Muscle layer of duodenum (tissue), 2 donors: ENCODE measurements around the gene C1RL.

Experiments used
- H3K27ac ChIP-seq: one replicate; pipeline ENCODE4 v1.7.0; 2013; ENCODE audit warnings: mild to moderate bottlenecking, low read length
- H3K27me3 ChIP-seq: one replicate; pipeline ENCODE4 v1.7.0; 2013; ENCODE audit warnings: low read depth, mild to moderate bottlenecking, control low read depth, low read length
- H3K36me3 ChIP-seq, 2 donors: one replicate each; pipeline ENCODE4 v1.7.0; 2013; ENCODE audit warnings: low read length in 2 of 2, control low read depth in 1 of 2, mild to moderate bottlenecking in 1 of 2; ENCODE audit not compliant: insufficient read depth in 2 of 2, control insufficient read depth in 1 of 2
- H3K4me1 ChIP-seq, 2 donors: one replicate each; pipeline ENCODE4 v1.7.0; 2013; ENCODE audit warnings: low read length in 2 of 2, mild to moderate bottlenecking in 2 of 2, control low read depth in 1 of 2, moderate library complexity in 1 of 2; ENCODE audit not compliant: insufficient read depth in 2 of 2, control insufficient read depth in 1 of 2
- H3K4me3 ChIP-seq, 2 donors: one replicate each; pipeline ENCODE4 v1.7.0; 2013; ENCODE audit warnings: low read length in 2 of 2, low read depth in 1 of 2, mild to moderate bottlenecking in 1 of 2
- H3K9me3 ChIP-seq, 2 donors: one replicate each; pipeline ENCODE4 v1.7.0; 2013; ENCODE audit warnings: low read length in 2 of 2, control low read depth in 1 of 2, mild to moderate bottlenecking in 1 of 2; ENCODE audit not compliant: control insufficient read depth in 1 of 2
- donor health status: healthy.

C1RL gene

DNA sequence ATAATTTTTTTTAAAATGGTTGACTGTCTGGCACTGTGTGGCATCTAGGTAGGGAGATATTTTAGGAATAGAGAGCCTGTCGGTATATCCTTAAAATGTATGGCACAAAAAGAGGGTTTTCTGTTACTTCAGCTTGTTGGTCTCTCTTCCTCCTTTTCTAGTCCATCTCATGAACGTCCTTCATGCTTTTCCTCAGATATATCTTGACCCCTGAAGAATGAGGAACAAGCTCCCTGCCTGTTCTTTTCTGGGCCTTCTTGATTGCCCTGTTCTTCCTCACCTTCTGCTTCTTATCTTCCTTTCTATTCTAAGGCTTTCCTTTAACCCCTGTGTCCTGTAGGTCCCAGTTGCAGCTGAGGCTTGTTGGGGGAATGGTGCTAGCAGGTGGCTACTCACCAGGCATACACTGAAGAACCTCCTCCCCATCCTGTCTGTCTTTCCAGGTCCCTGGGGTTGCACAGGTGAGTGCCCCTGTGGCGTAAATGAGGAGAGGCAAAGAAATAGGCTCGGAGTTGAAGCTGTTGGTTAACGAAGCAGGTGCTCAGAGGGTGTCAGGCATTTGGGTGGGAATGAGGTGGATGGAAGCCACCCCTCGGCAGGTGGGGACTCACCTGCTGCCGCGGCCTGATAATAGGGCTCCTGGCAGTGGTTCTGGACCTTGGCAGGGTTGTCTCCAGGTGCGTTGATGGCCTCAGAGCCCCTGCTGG lies 9.6 kb downstream of the C1RL start:
- Histone ChIP-seq H3K4me1 (no peaks in the 10 kb centered on the region), H3K4me3 (no peak overlapping the region), H3K9me3 (no peaks in the 10 kb centered on the region), H3K27me3 (no peaks in the 10 kb centered on the region), H3K36me3 (peaks cover 6 to 33% of the 10 kb centered on the region in 2 donors), H3K27ac (no peak overlapping the region)

GRCh38 chr12:7096979-7097378 lies 12.0 kb downstream of the C1RL start:
- H3K36me3 ChIP-seq: peaks cover 6 to 16% of the 10 kb centered on the region in 2 donors
- peaks cover 4 to 7% of the 10 kb centered on the region in 2 donors for H3K4me1 ChIP-seq
- no peak overlapping the region for H3K27ac ChIP-seq
- no peaks in the 10 kb centered on the region for H3K9me3 ChIP-seq
- no peaks in the 10 kb centered on the region for H3K27me3 ChIP-seq
- no peak overlapping the region for H3K4me3 ChIP-seq

DNA sequence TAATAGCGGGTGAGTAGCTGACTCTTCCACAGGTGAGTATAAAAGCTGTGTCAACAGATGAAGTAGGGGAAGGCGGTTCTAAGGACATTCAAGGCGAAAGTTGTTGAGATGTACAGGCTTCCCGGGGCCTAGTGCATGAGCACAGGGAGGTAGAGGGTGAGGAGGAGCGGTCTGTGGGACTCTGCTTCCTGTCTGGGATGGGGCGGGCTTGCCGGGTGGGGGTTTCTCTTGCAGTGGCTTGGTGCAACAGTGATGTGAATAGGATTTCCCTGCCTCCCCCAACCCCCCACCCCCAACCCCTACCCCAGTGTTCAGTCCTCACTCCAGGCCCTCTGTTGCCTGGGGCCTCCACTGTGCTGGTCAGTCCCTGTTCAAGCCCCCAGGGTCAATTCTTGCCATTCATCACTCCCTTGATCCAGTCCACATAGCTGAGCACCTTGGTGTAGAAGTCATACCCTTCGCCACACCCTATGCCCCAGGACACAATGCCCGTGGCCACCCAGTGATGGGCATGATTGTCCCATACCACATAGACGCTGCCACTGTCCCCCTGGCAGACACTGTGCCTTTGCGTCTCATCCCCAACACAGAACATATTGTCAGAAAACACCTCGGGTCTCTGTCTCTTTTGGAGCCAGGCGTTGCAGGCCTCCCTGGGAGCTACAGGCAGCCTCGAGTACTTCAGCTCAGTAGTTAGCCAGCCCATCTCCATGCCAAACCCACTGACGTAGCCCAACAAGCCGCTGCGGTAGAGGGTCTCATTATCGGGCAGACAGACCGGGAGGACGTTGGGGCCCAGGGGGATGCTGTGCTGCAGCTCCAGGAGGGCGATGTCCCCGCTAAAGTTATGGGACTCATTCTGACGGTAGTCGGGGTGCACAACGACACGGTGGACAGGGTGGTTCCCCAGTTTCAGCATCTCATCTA lies 12.7 kb downstream of the C1RL start:
- peaks cover 6 to 12% of the 10 kb centered on the region in 2 donors for H3K36me3 ChIP-seq
- peaks cover 4 to 14% of the 10 kb centered on the region in 2 donors for H3K4me1 ChIP-seq
- H3K9me3 ChIP-seq: no peaks in the 10 kb centered on the region
- H3K4me3 ChIP-seq: no peak overlapping the region
- no peak overlapping the region for H3K27ac ChIP-seq
- H3K27me3 ChIP-seq: no peaks in the 10 kb centered on the region

GRCh38 chr12:7093892-7094291 lies 15.1 kb downstream of the C1RL start:
- H3K4me3 ChIP-seq: no peak overlapping the region
- H3K4me1 ChIP-seq: peaks cover 4 to 17% of the 10 kb centered on the region in 2 donors
- H3K36me3 ChIP-seq: peaks cover 0 to 13% of the 10 kb centered on the region in 2 donors
- H3K27me3 ChIP-seq: no peaks in the 10 kb centered on the region
- no peak overlapping the region for H3K27ac ChIP-seq
- no peaks in the 10 kb centered on the region for H3K9me3 ChIP-seq

DNA sequence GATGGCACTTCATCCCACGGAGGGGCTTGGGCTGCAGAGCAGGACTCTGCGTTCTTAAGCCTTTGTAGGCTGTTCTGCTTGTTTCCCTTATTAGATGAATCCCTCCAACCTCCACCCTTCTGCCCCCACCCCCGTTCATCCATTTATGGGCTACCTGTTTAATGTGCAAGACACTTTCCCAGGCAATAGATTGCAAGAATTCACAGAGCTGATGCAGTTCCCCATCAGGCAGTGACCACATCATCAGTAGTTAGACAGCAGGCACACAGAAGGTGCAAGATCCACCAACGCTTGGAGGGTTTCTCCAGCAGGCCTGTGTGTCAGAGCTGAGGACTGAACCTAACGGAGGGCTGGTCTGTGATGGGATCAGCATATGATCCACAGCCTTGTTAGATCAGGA lies 15.5 kb downstream of the C1RL start:
- no peak overlapping the region for H3K27ac ChIP-seq
- no peaks in the 10 kb centered on the region for H3K9me3 ChIP-seq
- H3K27me3 ChIP-seq: no peaks in the 10 kb centered on the region
- peaks cover 4 to 17% of the 10 kb centered on the region in 2 donors for H3K4me1 ChIP-seq
- peaks cover 0 to 17% of the 10 kb centered on the region in 2 donors for H3K36me3 ChIP-seq
- no peak overlapping the region for H3K4me3 ChIP-seq

DNA sequence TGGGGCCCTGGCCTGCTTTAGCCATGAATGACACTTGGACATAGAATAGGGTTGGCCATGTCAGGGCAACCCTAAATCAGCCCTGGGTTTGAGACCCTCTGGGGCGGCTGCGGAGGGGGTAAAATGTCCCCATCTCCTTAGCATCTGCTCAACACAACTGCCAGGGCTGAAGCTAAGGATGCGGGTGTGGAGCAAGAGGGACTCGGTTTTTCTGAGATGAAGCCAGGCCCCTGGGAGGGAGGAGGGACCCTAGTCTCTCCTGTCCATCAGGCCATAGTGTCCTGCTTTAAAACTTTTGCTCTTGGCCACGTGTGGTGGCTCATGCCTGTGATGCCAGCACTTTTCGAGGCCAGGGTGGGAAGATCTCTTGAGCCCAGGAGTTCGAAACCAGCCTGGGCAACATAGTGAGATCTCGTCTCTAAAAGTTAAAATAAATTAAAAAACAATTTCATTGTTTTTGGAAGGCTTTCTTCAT lies 16.0 kb downstream of the C1RL start:
- Histone ChIP-seq H3K4me1 (peaks cover 4 to 17% of the 10 kb centered on the region in 2 donors), H3K27ac (peak overlapping the region; percentile 92), H3K4me3 (no peak overlapping the region), H3K27me3 (no peaks in the 10 kb centered on the region), H3K36me3 (peaks cover 0 to 18% of the 10 kb centered on the region in 2 donors), H3K9me3 (no peaks in the 10 kb centered on the region)

DNA sequence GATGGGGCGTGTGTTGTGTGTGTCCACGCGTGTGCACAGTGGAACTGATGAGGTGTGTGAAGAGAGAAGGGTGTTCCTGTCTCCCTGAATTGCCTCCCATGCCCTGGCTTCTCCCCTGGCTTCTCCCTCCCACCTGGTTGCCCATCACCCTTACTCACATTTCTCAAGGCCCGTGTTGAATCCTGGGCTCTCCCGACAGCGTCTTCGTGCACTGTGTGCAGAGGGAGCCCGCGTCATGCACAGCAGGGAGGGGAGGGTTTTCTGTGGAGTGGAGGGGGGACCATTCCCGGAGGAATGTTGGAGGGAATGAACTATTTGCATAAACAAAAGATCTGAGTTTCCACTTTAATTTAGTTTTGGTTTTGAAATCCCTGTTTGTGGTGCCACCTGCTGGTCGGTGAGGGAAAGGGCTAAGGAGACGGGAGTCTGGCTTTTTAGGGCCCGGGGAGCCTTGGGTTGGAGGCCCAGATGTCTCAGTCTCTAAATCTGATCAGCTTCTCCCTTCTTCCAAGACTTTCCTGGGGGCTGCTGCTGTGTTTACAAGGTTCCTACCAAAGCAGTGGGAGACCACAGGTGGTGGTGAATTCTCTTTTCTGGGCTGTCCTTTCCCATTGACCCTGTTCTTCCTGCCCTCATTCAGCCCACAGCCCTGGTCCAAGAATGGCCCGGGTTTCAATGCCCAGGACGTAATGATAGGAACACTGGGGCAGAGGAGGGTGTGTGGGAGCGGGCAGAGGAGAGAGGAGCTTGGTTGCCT lies 16.6 kb downstream of the C1RL start, which contains the start of gene C1R:
Gene C1R, minus strand, starts transcription at position 217 of the 757 bp plus-strand sequence. Its CDS starts 57 bp downstream, at position 160.
- H3K9me3 ChIP-seq: no peaks in the 10 kb centered on the region
- H3K4me3 ChIP-seq: peak within 1 kb of the TSS; percentile 74 to 84
- H3K27ac ChIP-seq: peak within 1 kb of the TSS; percentile 92
- H3K27me3 ChIP-seq: no peaks in the 10 kb centered on the region
- peaks cover 4 to 17% of the 10 kb centered on the region in 2 donors for H3K4me1 ChIP-seq
- H3K36me3 ChIP-seq: peaks cover 3 to 24% of the 10 kb centered on the region in 2 donors

- peaks cover 6 to 26% of the 10 kb centered on the region in 2 donors for H3K36me3 ChIP-seq
- no peaks in the 10 kb centered on the region for H3K27me3 ChIP-seq
- peaks cover 4 to 17% of the 10 kb centered on the region in 2 donors for H3K4me1 ChIP-seq
- peak overlapping the region; percentile 74 to 84 for H3K4me3 ChIP-seq
- H3K27ac ChIP-seq: peak overlapping the region; percentile 92
- no peaks in the 10 kb centered on the region for H3K9me3 ChIP-seq
These were observed 17.3 kb downstream of the C1RL start for GRCh38 chr12:7091660-7092228.

DNA sequence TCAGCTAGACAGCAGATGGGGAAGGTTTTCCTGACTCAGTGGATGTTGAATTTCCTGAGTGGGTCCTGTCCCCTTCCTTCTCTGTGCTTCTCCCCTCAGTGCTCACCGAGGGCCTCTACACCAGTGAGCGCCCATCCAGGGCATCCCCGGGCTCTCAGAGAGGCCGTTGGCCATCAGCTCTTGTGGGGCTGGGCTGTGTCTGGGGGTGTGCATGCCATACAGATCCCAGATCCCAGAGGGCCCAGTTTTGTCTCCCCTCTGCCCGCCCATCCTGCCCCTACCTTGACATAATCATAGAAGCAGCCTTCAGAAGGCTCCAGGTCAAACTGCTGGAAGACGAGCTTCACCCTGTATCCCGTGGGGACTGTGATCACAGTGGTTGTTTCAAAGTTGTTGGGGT lies 17.8 kb downstream of the C1RL start:
- H3K4me3 ChIP-seq: peak overlapping the region; percentile 74 to 84
- H3K27ac ChIP-seq: peak overlapping the region; percentile 92
- H3K4me1 ChIP-seq: peaks cover 4 to 17% of the 10 kb centered on the region in 2 donors
- H3K36me3 ChIP-seq: peaks cover 8 to 32% of the 10 kb centered on the region in 2 donors
- H3K9me3 ChIP-seq: no peaks in the 10 kb centered on the region
- H3K27me3 ChIP-seq: no peaks in the 10 kb centered on the region

DNA sequence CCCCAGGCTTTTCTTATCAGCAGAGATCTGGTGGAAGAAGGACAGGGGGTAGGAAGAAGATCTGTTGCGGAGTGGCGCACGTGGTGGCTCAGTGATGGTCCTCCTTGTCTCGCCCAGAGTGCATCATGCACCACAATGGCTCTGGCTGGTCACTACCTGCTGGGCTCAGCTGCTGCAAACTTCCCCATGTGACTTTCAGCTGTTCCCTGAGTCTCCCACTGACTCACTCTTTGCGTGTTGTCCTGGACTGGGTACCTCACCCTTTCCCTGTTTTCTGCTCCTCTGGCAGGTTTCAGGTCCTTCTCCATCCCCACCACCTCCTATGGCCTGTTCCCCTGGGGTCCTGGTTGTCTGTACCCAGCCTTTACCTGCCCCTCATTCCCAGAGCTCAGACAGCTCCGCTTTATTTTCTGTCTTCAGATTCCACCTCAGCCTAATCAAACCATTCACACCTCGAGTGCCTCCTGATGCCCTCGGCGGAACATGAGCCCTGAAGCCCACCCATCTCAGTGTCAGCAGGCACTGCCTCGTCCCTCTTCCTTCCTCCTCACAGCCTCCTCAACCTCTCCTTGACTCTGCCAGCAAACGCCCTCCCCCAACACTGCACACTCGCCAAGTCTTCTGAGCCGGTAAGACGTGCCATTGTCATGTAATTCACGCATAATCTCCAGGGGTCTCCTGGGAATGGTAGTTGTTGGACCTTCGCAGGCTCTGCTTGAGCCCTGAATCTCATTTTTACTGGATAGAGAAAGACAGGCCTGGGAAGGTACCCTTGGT lies 18.6 kb downstream of the C1RL start:
- peak overlapping the region; percentile 74 to 84 for H3K4me3 ChIP-seq
- peaks cover 13 to 39% of the 10 kb centered on the region in 2 donors for H3K36me3 ChIP-seq
- H3K4me1 ChIP-seq: peaks cover 4 to 17% of the 10 kb centered on the region in 2 donors
- no peaks in the 10 kb centered on the region for H3K27me3 ChIP-seq
- peak overlapping the region; percentile 92 for H3K27ac ChIP-seq
- no peaks in the 10 kb centered on the region for H3K9me3 ChIP-seq
